Erythroblast (primary cell): Measurements from ENCODE around the gene ZNF586.

Experiments
- GATA1 ChIP-seq: IDR thresholded peaks from 2 replicates; pipeline ENCODE4 v1.6.1; 2011; ENCODE audit warnings: low read depth, mild to moderate bottlenecking, control low read depth, low read length, moderate library complexity
- POLR2A ChIP-seq: IDR thresholded peaks from 2 replicates; pipeline ENCODE4 v1.6.1; 2011; ENCODE audit warnings: mild to moderate bottlenecking, low read length

GRCh38 chr19:57757941-57758340, 11.5 kb upstream of the ZNF586 start:
- TF ChIP-seq POLR2A, result no peak
- TF ChIP-seq GATA1, result no peak
